NCI-H69 (cell line): ENCODE measurements around the gene S100A5.
"Not testable (repeated sequence)": the region's sequence is repeated elsewhere in the genome, so short reads cannot be mapped to it uniquely, and the experiment has no call there.

Experiments
- DNase-seq: peaks from one replicate; lab custom pipeline; 2025; lab: John Stamatoyannopoulos, UW

The S100A5 gene, protein sequence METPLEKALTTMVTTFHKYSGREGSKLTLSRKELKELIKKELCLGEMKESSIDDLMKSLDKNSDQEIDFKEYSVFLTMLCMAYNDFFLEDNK

DNA sequence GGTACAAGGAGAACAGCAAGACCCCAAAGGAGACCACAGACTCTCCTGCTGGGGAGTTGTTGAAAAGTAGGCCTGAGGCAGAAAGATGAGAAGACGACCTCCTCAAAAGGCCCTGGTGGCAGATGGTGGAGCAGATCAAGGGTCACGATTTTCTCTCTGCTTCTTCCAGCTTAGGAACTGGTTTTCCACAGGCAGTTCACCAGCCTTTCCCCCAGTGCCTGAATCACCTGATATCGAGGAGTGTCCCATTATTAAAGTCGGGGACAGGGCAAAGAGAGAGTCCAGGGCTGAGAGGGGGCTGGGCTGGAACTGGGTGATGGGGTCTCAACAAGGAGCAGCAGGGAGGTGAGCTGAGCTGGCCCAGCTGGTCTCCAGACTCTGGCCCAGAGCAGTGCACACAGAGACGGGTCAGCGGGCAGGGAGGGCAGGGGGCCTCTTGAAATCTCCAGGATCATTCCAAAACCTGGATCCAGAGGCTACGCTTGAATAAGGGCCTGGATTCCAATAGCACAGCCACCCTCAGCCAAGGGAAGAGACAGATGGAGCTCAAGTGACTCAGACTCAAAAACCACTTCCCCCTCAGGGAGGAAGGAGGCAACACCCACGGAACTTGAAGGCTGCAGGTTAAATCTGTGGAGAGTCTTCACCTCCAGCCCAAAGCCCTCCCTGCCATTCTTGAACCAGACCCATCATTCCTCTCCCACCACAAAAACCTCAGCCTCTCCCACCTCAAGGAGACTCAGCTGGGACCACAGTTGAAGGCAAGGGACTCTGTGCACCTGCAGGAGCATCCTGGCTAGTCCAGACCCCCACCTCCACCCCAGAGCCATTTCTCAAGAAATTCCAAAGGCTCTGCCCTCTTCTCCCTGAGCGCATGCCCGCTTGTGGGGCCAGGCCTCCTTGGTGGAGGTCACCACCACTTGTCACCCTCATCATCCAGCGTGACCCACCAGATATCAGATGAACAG is at the start of gene S100A5:
Gene S100A5, minus strand, starts transcription at position 541 of the 968 bp plus-strand sequence. CDS start 743 bp downstream, outside the sequence.
- peak; percentile 57 for DNase-seq

DNA sequence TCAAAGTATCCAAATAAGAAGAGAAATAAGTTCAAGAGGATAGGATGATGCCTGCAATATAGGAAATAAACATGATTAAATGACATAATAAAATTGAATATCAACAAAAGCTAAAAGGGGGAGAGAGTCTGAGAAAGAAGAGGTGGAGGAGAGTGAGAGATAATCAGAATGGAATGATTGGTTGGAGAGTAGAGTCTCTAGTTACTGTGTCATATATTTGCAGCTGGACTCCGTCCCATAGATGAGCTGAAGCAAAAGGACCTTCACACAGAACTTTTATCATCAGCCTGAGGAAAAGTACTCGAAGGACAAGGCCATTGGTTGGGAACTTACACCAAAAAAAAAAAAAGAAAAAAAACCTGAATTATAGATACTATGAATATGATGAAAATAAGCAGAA is 47.7 kb upstream of the S100A5 start:
- no peak for DNase-seq

DNA sequence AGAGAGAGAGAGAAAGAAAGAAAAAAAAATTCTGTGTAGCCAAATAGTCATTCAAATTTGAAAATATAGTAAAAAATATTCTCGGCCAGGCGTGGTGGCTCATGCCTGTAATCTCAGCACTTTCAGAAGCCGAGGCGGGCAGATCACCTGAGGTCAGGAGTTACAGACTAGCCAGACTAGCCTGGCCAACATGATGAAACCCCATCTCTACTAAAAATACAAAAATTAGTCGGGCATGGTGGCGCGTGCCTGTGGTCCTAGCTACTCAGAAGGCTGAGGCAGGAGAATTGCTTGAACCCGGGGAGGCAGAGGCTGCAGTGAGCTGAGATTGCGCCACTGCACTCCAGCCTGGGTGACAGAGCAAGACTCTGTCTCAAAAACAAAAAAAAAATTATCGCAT is 47.3 kb upstream of the S100A5 start:
- not testable (repeated sequence) for DNase-seq

DNA sequence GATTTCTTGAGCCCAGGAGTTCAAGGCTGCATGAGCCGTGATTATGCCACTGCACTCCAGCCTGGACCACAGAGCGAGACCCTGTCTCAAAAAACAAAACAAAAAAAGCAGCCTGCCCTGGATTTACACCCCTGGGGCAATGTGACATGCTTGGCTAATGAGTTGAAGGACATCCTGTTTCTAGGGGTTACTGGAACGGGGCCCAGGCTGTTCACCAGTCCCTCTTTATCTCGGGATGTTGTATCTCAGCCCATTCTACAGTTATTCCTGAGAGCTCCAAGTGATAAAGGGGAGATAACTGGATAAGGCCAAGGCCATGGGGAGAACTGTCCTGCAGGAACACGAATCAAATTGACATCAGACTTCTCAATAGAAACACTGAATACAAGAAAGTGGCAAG is 46.6 kb upstream of the S100A5 start:
- peak; percentile 14 for DNase-seq

DNA sequence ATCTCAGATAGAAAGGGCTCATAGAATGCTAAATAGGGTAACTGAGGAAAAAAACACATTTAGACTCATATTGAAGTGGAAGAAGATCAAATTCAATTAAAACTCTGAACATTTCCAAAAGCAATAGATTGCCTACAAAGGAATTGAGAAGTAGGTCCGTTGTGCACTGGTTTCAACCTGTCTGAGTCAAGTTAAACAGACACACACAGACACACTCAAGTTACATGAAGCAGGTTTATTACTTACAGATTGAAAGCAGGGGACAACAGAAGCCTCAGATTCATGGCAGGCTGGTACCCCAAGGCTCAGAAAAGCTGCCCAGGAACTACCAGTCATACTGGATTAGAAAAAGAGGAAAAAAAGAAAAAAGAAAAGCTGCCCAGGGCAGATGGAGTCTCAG is 45.6 kb upstream of the S100A5 start:
- no peak for DNase-seq

DNA sequence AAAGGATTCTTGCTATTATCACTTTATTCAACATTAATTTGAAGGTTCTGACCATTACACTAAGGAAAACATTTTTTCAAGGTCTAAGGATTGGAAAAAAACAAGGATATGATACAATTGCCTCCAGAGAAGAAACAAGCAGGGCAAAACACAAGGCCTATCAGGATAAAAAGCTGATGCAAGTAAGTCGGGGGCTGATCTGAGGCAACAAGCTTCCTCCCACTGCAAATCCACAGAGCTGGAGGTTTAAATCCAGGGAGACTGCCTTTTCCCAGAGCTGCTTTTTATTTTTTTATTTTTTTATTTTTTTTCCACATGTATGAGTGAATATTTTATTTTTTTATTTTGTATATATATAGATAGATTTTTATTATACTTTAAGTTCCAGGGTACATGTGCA is 44.3 kb upstream of the S100A5 start:
- no peak for DNase-seq

DNA sequence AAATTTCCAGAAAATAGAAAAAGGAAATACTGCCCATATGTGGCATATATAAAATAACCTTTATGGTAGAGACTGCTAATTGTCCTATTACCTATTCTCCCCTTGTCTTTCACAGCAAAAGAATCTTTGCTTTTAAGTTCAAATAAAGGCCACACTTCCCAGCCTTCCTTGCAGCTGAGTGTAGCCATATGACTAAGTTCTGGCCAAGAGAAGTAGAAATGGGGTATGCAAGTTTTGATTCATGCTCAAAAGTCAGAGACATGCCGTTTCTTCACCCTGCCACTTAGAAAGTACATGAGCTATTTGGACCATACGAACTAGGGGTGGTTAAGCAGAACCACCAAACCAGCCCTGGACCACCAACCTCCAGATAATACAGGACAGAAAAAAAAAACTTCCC is 43.2 kb upstream of the S100A5 start:
- DNase-seq, result no peak

DNA sequence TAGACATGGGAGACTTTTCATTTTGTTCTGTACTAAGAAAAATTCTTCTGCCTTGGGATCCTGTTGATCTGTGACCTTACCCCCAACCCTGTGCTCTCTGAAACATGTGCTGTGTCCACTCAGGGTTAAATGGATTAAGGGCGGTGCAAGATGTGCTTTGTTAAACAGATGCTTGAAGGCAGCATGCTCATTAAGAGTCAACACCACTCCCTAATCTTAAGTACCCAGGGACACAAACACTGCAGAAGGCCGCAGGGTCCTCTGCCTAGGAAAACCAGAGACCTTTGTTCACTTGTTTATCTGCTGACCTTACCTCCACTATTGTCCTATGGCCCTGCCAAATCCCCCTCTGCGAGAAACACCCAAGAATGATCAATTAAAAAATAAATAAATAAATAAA is 42.8 kb upstream of the S100A5 start:
- DNase-seq, result not testable (repeated sequence)

DNA sequence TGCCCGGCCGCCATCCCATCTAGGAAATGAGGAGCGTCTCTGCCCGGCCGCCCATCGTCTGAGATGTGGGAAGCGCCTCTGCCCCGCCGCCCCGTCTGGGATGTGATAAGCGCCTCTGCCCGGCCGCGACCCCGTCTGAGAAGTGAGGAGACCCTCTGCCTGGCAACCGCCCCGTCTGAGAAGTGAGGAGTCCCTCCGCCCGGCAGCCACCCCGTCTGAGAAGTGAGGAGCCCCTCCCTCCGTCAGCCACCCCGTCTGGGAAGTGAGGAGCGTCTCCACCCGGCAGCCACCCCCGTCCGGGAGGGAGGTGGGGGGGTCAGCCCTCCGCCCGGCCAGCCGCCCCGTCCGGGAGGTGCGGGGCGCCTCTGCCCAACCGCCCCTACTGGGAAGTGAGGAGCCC is 42.1 kb upstream of the S100A5 start:
- DNase-seq, result not testable (repeated sequence)

DNA sequence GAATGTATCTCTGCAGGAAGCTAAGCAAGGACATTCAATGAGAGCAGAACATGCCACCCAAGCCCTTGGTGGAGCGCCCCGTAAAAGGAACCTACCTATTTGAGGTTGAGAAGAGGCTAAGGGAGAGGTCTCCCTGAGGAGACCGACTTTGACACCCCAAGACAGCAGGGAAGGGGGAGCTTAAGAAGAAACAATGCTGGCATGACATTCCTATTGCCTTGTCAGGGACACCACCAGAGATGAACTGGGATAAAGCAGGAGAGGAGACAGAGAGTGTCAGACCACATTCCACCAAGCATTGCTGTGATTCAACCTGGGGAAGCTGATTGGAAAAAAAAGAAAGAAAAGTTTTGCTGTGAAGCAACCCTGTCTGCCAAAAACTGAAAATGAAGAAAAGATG is 38.2 kb upstream of the S100A5 start:
- DNase-seq, result no peak

DNA sequence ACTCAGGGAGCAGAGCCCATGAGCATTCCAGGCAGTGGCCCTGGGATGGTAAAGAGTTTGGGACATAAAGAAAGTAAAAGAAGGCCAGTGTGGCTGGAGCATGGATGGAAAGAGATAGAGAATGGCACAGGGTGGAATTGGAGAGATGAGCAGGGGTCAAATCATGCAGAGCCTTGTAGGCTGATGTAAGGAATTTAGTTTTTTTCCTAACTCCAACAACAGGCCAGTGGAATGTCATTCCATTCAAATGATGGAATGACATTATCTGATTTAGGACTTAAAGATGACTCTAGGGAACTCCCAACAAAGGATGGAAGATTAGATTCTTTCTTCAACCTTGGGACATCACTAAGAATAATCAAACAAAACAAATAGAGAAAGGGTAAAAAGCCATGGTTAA is 37.8 kb upstream of the S100A5 start:
- DNase-seq, result no peak

DNA sequence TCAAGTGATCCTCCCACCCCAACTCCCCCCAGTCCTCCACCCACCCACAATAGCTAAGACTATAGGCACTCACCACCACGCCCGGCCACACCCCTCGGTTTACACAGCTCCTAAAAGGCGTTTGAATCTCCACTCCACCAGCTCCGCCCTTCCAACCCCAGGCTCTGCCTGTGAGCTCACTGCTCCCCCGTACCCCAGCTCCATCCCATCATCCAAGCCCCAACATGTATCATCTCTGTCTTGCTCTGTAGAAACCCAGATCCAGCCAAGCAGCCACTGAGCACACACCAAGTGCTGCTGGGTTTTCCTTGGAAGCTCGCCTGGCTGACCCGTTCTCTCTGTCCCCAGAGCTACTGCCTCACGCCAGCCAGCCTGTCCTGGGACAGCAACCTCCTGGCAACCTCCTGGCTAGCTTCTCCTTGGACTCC is 36.9 kb upstream of the S100A5 start:
- peak; percentile 46 for DNase-seq

DNA sequence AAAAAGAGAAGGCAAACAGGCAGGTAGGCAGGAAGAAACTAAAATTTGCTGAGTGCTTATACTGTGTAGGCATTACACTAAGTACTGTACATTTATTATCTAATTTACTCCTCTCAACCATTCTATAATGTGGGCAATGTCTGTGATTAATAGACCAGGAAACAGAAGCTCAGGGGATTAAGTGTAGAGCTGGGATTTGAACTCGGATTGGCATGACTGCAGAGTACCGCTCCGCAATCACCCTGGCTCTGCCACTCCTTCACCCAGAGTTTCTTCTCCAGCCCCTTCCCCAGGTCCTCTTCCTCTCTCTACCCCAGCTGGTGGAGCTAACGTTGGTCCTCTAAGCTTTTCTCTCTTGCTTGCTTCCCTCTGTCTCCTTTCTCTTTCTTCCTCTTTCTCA is 36.4 kb upstream of the S100A5 start:
- no peak for DNase-seq

DNA sequence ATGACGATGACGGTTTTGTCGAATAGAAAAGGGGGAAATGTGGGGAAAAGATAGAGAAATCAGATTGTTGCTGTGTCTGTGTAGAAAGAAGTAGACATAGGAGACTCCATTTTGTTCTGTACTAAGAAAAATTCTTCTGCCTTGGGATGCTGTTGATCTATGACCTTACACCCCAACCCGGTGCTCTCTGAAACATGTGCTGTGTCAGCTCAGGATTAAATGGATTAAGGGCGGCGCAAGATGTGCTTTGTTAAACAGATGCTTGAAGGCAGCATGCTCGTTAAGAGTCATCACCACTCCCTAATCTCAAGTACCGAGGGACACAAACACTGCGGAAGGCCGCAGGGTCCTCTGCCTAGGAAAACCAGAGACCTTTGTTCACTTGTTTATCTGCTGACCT is 34.8 kb upstream of the S100A5 start:
- not testable (repeated sequence) for DNase-seq

DNA sequence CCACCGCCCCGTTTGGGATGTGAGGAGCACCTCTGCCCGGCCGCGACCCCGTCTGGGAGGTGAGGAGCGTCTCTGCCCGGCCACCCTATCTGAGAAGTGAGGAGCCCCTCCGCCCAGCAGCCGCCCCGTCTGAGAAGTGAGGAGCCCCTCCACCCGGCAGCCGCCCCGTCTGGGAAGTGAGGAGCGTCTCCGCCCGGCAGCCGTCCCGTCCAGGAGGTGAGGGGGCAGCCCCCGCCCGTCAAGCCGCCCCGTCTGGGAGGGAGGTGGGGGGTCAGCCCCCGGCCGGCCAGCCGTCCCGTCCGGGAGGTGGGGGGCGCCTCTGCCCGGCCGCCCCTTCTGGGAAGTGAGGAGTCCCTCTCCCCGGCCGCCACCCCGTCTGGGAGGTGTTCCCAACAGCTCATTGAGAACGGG is 34.4 kb upstream of the S100A5 start:
- not testable (repeated sequence) for DNase-seq

DNA sequence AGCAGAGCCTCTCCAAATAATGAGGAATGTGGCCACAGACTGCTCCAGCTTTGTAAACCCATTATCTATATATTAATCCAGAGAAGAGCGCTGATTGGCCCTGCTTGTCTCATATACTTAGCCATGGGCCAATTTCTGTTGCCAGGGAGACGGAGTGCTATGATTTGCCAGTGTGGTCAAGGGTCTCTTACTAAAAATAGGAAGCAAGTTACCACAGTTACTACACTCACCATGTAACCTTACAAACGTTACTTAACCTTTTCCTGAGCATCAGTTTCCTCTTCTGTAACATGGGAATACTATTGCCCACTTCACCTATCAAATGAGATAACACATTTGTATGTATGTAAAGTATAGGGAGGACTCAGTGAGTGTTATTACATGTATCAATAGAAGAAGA is 32.6 kb upstream of the S100A5 start:
- no peak for DNase-seq

DNA sequence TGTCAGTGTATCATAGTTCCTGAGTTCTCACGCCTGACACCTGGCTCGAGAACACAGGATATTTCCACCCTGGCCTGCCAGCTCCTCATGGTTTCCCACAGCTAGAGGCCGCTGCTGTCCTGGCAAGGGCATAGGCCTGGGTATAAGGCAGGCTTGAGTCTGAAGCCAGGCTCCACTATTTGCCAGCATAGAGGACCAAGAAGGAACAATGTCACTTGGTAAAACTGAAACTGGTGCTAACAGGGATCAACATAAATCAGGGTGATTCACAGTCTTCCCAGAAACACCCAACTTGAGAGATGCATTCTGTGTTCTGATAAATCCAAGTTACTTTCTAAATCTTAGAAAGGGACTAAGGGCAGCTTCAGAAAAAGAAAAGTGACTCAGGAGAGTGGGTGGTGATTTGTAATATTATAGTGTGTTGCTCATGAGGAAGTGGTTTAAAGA is 31.9 kb upstream of the S100A5 start:
- DNase-seq, result peak; percentile 88

DNA sequence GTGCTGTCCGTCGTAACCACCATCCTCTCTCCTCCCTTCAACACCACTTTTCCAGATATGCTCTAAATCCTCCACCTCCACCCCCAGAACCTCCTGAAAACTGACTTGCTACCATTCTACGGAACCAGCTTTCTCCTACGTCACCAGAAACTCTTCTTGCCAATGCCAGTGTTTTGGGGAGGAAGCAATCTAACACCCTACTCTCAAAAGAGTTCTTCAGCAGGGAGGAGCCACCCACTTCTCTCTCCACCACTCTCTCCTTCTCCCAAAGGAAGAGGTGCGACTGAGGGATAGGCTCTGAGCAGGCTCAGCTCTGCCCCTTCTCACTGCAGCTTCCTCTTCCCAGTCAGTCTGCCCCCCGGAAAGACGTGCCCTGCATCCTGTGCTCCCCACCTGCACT is 31.0 kb upstream of the S100A5 start:
- DNase-seq, result no peak

DNA sequence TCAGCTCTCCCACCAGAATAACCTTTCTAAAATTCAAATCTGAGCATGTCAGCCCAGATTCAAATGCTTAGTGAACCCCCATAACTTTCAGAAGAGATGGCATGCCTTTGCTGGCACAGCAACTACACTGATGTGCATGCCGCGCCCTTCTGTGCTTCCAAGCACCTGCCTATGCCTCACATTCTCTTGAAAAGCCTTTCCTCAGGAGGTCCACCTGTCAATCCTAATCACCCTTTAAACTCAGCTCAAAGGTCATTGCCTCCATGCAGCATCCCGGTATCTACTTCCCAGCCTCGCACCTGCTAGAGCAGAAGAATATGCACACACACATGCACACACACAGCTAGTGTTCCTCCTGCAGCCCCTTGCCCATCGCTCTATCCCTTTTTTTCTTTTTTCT is 30.1 kb upstream of the S100A5 start:
- peak; percentile 24 for DNase-seq

DNA sequence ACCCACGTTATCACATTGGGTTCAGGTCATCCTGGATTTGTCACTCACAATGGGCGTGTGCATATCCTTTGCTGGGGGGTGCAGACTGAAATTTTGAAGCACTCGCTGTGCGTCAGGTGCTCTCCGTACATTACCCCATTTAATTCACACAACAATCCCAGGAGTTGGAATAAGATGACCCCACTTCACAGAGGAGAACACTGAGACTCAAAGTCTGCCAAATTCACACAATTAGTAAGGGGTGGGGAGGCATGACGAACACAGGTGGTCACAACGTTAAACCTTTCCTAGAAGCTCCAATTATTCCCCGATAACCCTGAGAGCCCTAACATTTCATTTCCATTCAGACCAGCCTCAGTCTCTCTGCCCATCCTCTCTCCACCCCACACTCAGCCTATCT is 28.7 kb upstream of the S100A5 start:
- no peak for DNase-seq

DNA sequence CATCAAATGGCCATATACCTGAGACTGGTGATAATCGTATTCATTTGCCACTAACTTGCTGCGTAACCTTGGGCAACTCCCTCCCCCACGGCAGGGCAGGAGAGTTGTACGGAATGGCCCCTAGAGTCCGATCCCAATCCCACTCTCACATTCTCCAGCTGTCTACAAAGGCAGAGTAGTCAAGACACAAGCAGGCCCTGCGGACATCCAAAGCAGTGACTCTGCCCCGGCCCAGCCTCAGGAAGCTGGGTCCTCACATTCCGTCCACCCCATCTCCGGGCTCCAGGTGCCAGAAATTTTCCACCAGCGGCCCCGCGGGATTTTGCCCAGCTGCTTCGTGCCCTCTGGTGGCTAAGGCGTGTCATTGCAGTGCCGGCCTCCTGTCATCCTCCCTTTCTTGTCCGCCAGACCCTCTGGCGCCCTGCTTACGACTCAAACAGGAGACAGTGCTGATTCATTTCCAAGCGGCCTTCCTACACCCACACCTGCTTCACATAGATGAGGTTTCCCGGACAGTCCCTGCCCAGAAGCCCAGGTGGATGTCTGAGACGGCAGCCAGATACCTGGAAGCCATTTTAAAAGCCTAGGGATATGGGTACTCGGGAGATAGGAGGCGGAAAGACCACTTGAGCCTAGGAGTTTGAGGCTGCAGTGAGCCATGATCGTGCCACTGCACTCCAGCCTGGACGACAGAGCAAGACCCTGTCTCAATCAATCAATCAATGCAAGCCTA is 27.8 kb upstream of the S100A5 start:
- peak; percentile 96 for DNase-seq

DNA sequence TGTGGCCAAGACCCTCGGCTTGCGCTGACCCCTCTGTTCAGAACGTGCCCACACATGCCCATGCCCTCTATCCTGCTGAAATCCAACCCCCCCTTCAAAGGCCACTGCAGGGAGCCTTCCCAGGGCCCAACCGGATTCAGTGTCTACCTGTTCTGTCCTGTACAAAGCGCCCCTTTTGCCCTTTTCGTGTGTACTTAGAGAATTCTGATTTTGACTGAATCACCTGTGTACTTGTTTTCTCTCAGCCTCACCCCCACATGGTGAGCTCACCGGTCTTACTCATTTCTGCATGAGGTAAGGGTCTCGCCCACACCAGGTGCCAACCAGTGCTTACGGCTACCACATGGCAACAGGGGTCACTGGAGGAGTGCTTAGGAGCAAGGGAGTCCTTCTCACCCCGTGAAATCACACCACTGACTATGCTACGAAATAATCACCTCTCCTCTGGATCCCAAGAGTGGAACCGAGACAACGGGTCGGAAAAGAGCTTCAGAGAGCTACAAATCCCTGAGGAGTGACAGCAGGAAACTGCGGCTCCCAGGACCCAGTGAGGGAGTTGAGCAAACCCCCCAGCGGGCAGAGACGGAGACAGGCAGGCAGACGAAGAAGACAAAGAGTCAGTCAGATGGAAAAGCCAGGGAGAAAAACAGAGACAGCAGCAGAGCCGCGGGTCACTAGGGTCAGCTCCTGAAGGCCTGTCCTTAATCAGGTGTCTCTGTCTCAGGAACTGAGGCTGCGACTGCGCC is 27.1 kb upstream of the S100A5 start:
- peak; percentile 89 for DNase-seq
